Liver (tissue), 9 donors: ENCODE data around the gene NCAPG2. TPM values are rescaled to one million over a fixed set of nuclear protein-coding genes. Genes with fewer than 3 reads are reported as not detected.

Experiments
- DNase-seq: peaks from one replicate; pipeline ENCODE4 v3.0.0-alpha.2; 2017; ENCODE audit warnings: low spot score
- H3K27ac ChIP-seq, 2 donors: one replicate each; pipeline ENCODE4 v1.7.0; 2013; ENCODE audit warnings: inconsistent platforms in 2 of 2, low read length in 2 of 2, control low read depth in 1 of 2, low read depth in 1 of 2, mild to moderate bottlenecking in 1 of 2
- H3K27me3 ChIP-seq, 4 donors: one replicate each; pipeline versions ENCODE4 v1.6.1 to v1.7.0; 2013; ENCODE audit warnings: low read length in 3 of 4, inconsistent platforms in 1 of 4, mild to moderate bottlenecking in 1 of 4, moderate library complexity in 1 of 4; ENCODE audit not compliant: control insufficient read depth in 4 of 4, insufficient read depth in 4 of 4
- H3K36me3 ChIP-seq, 4 donors: one replicate each; pipeline versions ENCODE4 v1.6.1 to v1.7.0; 2013; ENCODE audit warnings: low read length in 3 of 4, mild to moderate bottlenecking in 3 of 4, low read depth in 1 of 4, moderate library complexity in 1 of 4; ENCODE audit not compliant: control insufficient read depth in 4 of 4, insufficient read depth in 3 of 4
- H3K4me1 ChIP-seq, 4 donors: one replicate each; pipeline versions ENCODE4 v1.6.1 to v1.7.0; 2013; ENCODE audit warnings: low read length in 3 of 4, mild to moderate bottlenecking in 3 of 4, moderate library complexity in 1 of 4; ENCODE audit not compliant: control insufficient read depth in 4 of 4, insufficient read depth in 4 of 4
- H3K4me3 ChIP-seq, 3 donors: one replicate each; pipeline versions ENCODE4 v1.6.1 to v1.7.0; 2013; ENCODE audit warnings: low read length in 3 of 3, control low read depth in 1 of 3, low read depth in 1 of 3, mild to moderate bottlenecking in 1 of 3
- H3K9ac ChIP-seq, 2 donors: one replicate each; pipeline ENCODE4 v1.7.0; 2013; ENCODE audit warnings: low read length in 2 of 2, mild to moderate bottlenecking in 2 of 2, moderate library complexity in 2 of 2, control low read depth in 1 of 2, low read depth in 1 of 2
- H3K9me3 ChIP-seq, 4 donors: one replicate each; pipeline versions ENCODE4 v1.6.1 to v1.7.0; 2013; ENCODE audit warnings: low read length in 3 of 4; ENCODE audit not compliant: control insufficient read depth in 4 of 4
- EGR1 ChIP-seq, 2 donors: IDR thresholded peaks; 2 replicates each; pipeline ENCODE4 v1.6.1; 2016 to 2018; ENCODE audit warnings: antibody characterized with exemption in 2 of 2, low read depth in 2 of 2
- FOXA1 ChIP-seq: IDR thresholded peaks from 2 replicates; pipeline ENCODE4 v1.6.1; 2016; ENCODE audit warnings: antibody characterized with exemption
- FOXA2 ChIP-seq: IDR thresholded peaks from 2 replicates; pipeline ENCODE4 v1.6.1; 2016; ENCODE audit warnings: antibody characterized with exemption
- GABPA ChIP-seq, 2 donors: IDR thresholded peaks in 1 of 2; conservative IDR thresholded peaks in 1 of 2; 2 replicates each; pipeline ENCODE4 v1.6.1; 2016; ENCODE audit warnings: antibody characterized with exemption in 2 of 2, mild to moderate bottlenecking in 1 of 2, moderate library complexity in 1 of 2
- HNF4A ChIP-seq, 2 donors: conservative IDR thresholded peaks; 2 replicates each; pipeline ENCODE4 v1.6.1; 2016; ENCODE audit warnings: antibody characterized with exemption in 2 of 2, mild to moderate bottlenecking in 2 of 2
- HNF4G ChIP-seq: IDR thresholded peaks from 2 replicates; pipeline ENCODE4 v1.6.1; 2016; ENCODE audit warnings: antibody characterized with exemption
- JUND ChIP-seq, 2 donors: IDR thresholded peaks; 2 replicates each; pipeline ENCODE4 v1.6.1; 2016; ENCODE audit warnings: antibody characterized with exemption in 2 of 2
- NR2F2 ChIP-seq: IDR thresholded peaks from 2 replicates; pipeline ENCODE4 v1.6.1; 2016; ENCODE audit warnings: antibody characterized with exemption
- RAD21 ChIP-seq, 2 donors: IDR thresholded peaks; 2 replicates each; pipeline ENCODE4 v1.6.1; 2016; ENCODE audit warnings: antibody characterized with exemption in 2 of 2, mild to moderate bottlenecking in 2 of 2
- REST ChIP-seq: IDR thresholded peaks from 2 replicates; pipeline ENCODE4 v1.6.1; 2016; ENCODE audit warnings: antibody characterized with exemption, mild to moderate bottlenecking
- RXRA ChIP-seq, 2 donors: IDR thresholded peaks; 2 replicates each; pipeline ENCODE4 v1.6.1; 2017 to 2018; ENCODE audit warnings: antibody characterized with exemption in 2 of 2, mild to moderate bottlenecking in 1 of 2
- SP1 ChIP-seq: IDR thresholded peaks from 2 replicates; pipeline ENCODE4 v1.6.1; 2018; ENCODE audit warnings: antibody characterized with exemption, mild to moderate bottlenecking
- TAF1 ChIP-seq: conservative IDR thresholded peaks from 2 replicates; pipeline ENCODE4 v1.6.1; 2016; ENCODE audit warnings: antibody characterized with exemption, mild to moderate bottlenecking
- YY1 ChIP-seq: IDR thresholded peaks from 2 replicates; pipeline ENCODE4 v1.6.1; 2016; ENCODE audit warnings: antibody characterized with exemption, mild to moderate bottlenecking
- ZBTB33 ChIP-seq: IDR thresholded peaks from 2 replicates; pipeline ENCODE4 v1.6.1; 2016; ENCODE audit warnings: antibody characterized with exemption
- WGBS: extraction: QIAGEN DNeasy Blood & Tissue Kit; methylation state at CpG from one replicate; pipeline ENCODE4 v1.1.7; 2013; 5-methylcytosine and 5-hydroxymethylcytosine counted together
- polyA plus RNA-seq, 2 donors: library from polyadenylated mRNA; stranded (reverse) in 1 of 2; unstranded in 1 of 2; fragments of 200-250 nt in 1 of 2; fragments of >200 nt in 1 of 2; fragmentation: Nextera tagmentation in 1 of 2; extraction: Ambion mirVana in 1 of 2; gene quantifications; one replicate each; pipeline versions ENCODE4 v1.2.1 to v1.2.3, GENCODE V29; 2013 to 2015
- total RNA-seq, 2 donors: library from RNA; depleted of rRNA; stranded (reverse); fragments of >200 nt; gene quantifications; one replicate each; pipeline ENCODE4 v1.2.3, GENCODE V29; 2014
- TF ChIP-seq, protein P1 (sequence below): fragments of 150-350 bp; IDR thresholded peaks from 2 replicates; pipeline ENCODE4 v1.5.1; 2017; ENCODE audit warnings: improper control_type of control experiment, low read depth, low read length; ENCODE audit not compliant: missing input control
- TF ChIP-seq, protein P2 (sequence below): IDR thresholded peaks from 2 replicates; pipeline ENCODE4 v1.6.1; 2016; ENCODE audit warnings: antibody characterized with exemption
- TF ChIP-seq, protein P3 (sequence below): IDR thresholded peaks from 2 replicates; pipeline ENCODE4 v1.6.1; 2016; ENCODE audit warnings: antibody characterized with exemption
- donor health status: healthy.
- donor health status: healthy.
- donor health status: healthy.
- donor health status: healthy.
- donor health status: healthy.

Gene NCAPG2, protein sequence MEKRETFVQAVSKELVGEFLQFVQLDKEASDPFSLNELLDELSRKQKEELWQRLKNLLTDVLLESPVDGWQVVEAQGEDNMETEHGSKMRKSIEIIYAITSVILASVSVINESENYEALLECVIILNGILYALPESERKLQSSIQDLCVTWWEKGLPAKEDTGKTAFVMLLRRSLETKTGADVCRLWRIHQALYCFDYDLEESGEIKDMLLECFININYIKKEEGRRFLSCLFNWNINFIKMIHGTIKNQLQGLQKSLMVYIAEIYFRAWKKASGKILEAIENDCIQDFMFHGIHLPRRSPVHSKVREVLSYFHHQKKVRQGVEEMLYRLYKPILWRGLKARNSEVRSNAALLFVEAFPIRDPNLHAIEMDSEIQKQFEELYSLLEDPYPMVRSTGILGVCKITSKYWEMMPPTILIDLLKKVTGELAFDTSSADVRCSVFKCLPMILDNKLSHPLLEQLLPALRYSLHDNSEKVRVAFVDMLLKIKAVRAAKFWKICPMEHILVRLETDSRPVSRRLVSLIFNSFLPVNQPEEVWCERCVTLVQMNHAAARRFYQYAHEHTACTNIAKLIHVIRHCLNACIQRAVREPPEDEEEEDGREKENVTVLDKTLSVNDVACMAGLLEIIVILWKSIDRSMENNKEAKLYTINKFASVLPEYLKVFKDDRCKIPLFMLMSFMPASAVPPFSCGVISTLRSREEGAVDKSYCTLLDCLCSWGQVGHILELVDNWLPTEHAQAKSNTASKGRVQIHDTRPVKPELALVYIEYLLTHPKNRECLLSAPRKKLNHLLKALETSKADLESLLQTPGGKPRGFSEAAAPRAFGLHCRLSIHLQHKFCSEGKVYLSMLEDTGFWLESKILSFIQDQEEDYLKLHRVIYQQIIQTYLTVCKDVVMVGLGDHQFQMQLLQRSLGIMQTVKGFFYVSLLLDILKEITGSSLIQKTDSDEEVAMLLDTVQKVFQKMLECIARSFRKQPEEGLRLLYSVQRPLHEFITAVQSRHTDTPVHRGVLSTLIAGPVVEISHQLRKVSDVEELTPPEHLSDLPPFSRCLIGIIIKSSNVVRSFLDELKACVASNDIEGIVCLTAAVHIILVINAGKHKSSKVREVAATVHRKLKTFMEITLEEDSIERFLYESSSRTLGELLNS
- total RNA-seq: 10 to 100 TPM in 1 of 2 donors, 1 to 10 TPM in 1; 4.6 to 37.4 TPM
- 1 to 10 TPM in 1 of 2 donors, under 1 TPM in 1; 0.89 to 2.7 TPM for polyA plus RNA-seq

GRCh38 chr7:158704524-158705233 is at the start of gene NCAPG2:
Gene NCAPG2 (minus strand): TSS chr7:158704804. CDS start chr7:158701899, 2,905 bp downstream.
- peaks cover 1 to 14% (median 7%) of the 10 kb centered on the region in 4 donors for H3K4me1 ChIP-seq
- DNase-seq: peak; percentile 99
- H3K36me3 ChIP-seq: no peaks in the 10 kb centered on the region
- peaks cover 3 to 9% (median 6%) of the 10 kb centered on the region in 4 donors for H3K9me3 ChIP-seq
- TF ChIP-seq JUND (IDR thresholded peaks at IDR 0.05) (no peak), EGR1 (IDR thresholded peaks at IDR 0.05; ENCODE audit: low read depth in 2 of 2) (peak; percentile 33 to 40), HNF4G (no peak), GABPA (IDR thresholded peaks at IDR 0.05 in 1 of 2, conservative IDR thresholded peaks at IDR 0.05 in 1 of 2) (peak in 1 of 2 donors; percentile 74), SP1 (peak; percentile 77), FOXA1 (peak; percentile 63), NR2F2 (no peak), ZBTB33 (peak; percentile 98), TAF1 (no peak), FOXA2 (no peak), HNF4A (conservative IDR thresholded peaks at IDR 0.05) (no peak), YY1 (peak; percentile 65), RAD21 (IDR thresholded peaks at IDR 0.05) (peak; percentile 52 to 70), RXRA (IDR thresholded peaks at IDR 0.05) (peak; percentile 18 to 30), REST (peak; percentile 87)
- TF ChIP-seq, protein P1, sequence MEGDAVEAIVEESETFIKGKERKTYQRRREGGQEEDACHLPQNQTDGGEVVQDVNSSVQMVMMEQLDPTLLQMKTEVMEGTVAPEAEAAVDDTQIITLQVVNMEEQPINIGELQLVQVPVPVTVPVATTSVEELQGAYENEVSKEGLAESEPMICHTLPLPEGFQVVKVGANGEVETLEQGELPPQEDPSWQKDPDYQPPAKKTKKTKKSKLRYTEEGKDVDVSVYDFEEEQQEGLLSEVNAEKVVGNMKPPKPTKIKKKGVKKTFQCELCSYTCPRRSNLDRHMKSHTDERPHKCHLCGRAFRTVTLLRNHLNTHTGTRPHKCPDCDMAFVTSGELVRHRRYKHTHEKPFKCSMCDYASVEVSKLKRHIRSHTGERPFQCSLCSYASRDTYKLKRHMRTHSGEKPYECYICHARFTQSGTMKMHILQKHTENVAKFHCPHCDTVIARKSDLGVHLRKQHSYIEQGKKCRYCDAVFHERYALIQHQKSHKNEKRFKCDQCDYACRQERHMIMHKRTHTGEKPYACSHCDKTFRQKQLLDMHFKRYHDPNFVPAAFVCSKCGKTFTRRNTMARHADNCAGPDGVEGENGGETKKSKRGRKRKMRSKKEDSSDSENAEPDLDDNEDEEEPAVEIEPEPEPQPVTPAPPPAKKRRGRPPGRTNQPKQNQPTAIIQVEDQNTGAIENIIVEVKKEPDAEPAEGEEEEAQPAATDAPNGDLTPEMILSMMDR: peak; percentile 51
- TF ChIP-seq, protein P2, sequence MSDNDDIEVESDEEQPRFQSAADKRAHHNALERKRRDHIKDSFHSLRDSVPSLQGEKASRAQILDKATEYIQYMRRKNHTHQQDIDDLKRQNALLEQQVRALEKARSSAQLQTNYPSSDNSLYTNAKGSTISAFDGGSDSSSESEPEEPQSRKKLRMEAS: peak; percentile 37
- TF ChIP-seq, protein P3, sequence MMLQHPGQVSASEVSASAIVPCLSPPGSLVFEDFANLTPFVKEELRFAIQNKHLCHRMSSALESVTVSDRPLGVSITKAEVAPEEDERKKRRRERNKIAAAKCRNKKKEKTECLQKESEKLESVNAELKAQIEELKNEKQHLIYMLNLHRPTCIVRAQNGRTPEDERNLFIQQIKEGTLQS: no peak
- under 1% methylated on average over 78 of the region's 78 CpGs for WGBS
- H3K27me3 ChIP-seq: no peaks in the 10 kb centered on the region
- H3K9ac ChIP-seq: peak within 1 kb of the TSS; percentile 57 to 69
- H3K27ac ChIP-seq: peak within 1 kb of the TSS; percentile 66 to 89
- H3K4me3 ChIP-seq: peak within 1 kb of the TSS; percentile 85 to 95 (median 89)
